Effector CD4-positive, alpha-beta T cell (primary cell): ENCODE results near the gene MFAP3L.

Source experiments
- DNase-seq: peaks from one replicate; pipeline ENCODE4 v3.0.0-alpha.2; 2020

Gene MFAP3L

GRCh38 chr4:170017252-170017651 lies 8.9 kb downstream of the MFAP3L start:
- DNase-seq = no peak

GRCh38 chr4:170015285-170015684 lies 10.9 kb downstream of the MFAP3L start:
- DNase-seq = no peak

DNA sequence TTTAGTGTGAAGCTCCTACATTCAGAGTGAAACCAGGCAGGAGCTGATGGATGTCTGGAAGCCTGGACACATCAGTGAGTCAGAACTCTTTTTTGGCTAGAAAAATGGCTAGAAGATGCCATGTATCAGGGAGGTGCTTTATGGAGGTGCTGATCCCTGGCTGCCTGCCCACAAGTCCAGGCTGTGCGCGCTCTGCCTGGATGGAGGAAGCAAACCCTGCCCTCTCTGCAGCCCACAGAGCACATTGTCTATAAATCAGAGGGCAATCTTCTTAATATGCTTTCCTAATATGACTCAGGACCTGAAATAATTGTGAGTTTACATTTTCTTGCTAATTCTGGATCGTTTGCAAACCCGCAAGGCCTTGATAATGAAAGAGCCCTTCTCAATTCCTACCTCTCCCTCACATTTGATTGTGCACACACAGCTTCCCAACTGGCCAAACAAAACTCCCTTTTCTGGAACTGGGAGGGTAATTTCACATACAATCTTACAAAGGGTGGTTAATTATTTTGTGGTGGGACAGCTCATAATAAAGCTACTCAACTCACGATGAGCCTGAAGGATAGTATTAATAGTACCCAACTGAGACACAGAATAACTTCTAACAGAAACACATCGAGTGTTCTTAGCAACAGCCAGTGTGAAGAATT lies 11.7 kb downstream of the MFAP3L start:
- DNase-seq = no peak

DNA sequence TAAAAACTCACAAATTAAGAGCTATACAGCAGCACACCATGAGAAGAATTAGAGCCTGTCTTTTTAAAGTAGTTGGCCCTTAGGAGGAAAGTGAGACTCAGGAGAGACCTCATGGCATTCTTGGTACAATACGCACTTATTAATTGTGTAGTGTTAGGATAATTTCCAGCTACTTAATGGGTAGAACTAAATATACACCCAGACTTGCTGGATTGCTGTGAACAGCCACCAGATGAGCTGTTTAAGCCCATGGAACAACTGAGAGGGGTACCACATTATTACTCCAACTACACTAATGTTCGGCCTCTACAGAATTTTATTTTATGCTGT lies 13.6 kb downstream of the MFAP3L start:
- DNase-seq = no peak

GRCh38 chr4:170011921-170012628 lies 14.1 kb downstream of the MFAP3L start:
- DNase-seq = no peak

GRCh38 chr4:170009291-170009690 lies 16.9 kb downstream of the MFAP3L start:
- no peak for DNase-seq

DNA sequence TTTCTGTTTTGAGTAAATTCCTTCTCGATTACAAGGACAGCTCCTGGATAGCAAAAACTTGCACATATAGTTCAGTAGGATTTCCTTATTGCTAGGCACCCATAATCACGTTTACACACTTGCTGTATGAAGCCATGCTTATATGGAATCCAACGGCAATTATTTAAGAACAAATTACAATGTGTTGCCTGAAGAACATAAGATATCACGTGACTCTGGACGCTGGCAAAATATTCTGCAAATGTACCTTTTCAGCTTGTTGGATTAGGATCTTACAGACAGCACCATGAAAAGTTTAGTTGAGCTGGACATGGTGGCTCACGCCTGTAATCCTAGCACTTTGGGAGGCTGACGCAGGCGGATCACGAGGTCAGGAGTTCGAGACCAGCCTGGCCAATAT lies 17.4 kb downstream of the MFAP3L start:
- no peak for DNase-seq

DNA sequence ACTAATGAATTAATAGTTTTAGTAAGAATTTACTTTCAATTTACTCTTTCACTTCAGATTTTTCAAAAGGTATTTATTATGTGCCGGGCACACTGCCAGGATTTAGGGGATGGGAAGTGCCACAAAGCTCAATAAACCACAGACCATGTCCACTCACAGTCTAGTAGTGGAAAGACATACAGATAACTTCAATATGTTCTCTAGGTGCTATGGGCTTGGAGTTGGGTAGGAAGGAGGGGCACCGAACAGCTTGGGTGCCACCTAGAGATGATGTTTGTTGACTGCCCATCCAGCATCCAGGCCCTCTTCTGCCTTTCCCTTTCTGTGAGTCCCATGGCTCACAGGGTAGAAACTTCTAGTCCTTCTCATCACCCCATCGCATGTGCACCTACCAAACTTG lies 17.8 kb downstream of the MFAP3L start:
- no peak for DNase-seq

GRCh38 chr4:170007113-170007512 lies 19.1 kb downstream of the MFAP3L start:
- no peak for DNase-seq

GRCh38 chr4:170005472-170005871 lies 20.7 kb downstream of the MFAP3L start:
- DNase-seq = no peak

DNA sequence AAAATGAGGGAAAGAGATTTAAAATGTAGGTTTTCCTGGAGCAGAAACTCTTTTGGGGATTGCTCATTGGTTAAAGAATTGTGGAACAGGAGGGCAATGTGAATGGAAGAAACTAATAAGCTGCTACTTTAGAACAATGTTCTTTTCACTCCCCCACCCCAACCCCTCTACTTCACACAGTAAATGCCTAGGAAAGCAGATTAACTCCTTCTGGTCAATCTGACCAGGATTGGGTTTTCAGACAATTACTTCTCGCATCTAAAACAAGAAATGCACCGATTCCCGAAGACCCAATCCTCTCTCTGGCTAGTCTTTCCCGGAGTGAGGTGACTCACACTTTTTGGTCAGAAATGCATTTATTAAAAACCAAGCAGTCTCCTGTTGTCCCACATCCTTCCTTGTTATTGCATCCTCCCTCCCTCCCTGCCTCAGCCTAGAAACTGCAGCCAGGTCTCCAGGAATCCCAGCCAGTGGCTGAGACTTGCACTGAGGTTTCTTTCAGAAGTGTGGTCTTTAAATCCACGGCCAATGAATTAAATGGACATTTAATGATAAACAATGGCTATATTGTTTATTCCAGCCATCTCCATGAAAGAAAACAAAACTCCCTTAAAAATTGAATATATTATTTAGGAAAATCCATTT lies 21.4 kb downstream of the MFAP3L start:
- DNase-seq = no peak

DNA sequence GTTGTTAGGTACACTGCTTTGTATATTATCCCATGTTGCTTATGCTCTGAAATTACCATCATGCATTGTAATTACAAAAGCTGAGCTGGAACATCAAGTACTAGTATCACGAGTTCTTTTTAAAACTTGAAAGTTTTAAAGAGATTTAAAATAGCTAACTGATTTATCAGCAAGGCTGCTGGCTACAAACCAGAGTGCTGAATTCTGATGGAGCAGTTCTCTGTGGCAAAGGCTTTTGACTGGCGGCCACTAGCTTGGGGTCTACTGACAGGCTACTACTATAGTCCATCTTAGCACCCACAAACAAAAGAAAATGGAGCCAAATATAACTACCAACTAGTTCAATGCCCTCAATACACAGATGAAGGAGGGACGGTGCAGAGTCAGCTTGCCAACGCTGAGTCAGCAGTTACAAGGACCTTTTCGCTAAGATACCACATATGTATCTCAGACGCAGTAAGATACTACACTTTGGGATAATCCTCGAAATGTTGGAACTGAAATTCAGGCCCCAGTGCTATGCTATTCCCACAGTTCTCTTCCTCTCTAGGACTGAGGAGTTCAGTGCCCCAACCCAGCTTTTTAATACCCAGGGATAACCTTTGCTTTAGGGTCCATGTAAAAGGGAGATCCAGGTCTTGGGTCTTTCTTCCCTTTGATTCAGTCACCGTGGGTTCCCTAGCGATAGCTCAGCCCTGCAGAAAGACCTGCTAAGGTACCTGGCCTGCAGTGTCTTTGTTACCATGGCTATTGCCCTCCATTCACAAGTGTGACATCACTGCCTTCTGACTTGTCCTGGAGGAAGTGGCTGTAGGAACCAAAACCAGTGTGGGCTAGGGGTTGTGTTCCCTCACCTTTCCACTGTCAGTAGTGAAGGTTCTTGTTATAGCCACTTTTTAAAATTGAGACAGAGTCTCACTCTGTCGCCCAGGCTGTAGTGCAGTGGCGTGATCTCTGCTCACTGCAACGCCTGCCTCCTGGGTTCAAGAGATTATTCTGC lies 22.8 kb downstream of the MFAP3L start:
- DNase-seq = no peak

DNA sequence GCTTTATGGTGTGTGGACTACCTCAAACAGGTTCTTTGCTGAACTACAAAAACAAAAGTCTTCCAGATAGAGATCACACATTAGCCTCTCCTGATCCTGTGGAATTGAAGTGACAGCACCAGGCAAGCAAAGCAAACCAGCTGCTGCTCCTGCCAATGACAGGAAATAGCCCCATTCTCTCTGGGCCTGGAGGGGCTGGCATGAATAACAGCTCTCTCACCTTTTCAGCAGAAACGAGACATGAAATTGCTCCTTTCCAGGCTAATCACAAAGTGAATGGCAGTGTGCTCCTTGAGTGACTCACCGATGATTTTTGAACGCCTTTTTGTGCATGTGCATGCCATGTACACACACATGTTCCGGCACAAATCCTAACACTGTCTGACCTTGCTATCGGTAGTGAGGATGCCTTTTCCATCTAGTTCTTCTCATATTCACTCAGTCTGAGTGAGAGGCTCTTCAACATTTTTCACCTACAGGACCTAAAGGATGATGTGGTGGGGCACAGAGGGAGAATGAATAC lies 24.4 kb downstream of the MFAP3L start:
- DNase-seq = no peak

- DNase-seq = no peak
Measured at GRCh38 chr4:170001011-170001744, 25.0 kb downstream of the MFAP3L start.

DNA sequence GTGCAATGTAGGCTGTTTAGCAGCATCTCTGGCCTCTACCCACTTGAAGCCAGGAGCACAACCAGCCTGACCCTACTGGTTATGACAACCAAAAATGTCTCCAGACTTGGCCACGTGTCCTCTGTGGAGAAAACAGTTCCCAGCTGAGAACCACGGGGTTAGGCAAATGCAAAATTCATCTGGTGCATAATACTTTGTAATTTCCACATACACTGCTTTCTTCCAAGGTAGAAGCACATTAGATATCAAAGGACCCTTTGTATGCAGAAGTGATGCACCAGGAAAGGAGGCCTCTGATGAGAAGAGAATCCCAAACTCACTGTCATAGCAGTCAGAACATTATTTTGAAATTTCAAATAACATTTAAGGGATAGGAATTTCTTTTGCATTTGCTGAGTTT lies 26.3 kb downstream of the MFAP3L start:
- no peak for DNase-seq

DNA sequence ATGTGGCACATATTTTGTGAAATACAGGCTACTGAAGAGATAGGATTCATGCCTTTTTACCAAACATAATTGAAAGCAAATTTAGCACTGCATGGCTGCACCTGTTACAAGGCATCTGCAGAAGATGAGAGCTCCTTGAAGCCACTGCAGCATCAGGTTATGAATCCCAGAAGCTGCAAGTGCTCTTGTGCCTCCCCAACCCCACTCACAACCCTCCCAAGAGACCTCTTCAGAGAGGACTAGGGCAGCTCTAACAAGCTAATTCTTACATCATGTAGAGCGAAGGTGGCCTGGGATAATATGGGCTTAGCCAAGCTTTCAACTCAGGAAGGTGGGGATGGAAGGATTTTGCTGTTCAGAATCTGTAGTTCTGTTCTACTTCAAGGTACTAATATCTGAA lies 27.2 kb downstream of the MFAP3L start:
- DNase-seq = no peak

- no peak for DNase-seq
Measured at GRCh38 chr4:169996379-169997240, 29.6 kb downstream of the MFAP3L start.

- DNase-seq = no peak
Measured at GRCh38 chr4:169993531-169993930, 32.7 kb downstream of the MFAP3L start.

- DNase-seq = no peak
Measured at GRCh38 chr4:169988252-169988651, 37.9 kb downstream of the MFAP3L start.

- no peak for DNase-seq
Measured at GRCh38 chr4:169987327-169988228, 38.6 kb downstream of the MFAP3L start.
